ENCODE results near the gene DVL1. TPM values are rescaled to one million over a fixed set of nuclear protein-coding genes. Genes with fewer than 3 reads are reported as not detected.

Gene DVL1
- total and polyA plus RNA-seq, 2 of the 13 experiments (the other 11 are each of a cell fraction or from before 2014, with no cell fraction given) = 30.8 to 60.4 TPM

DNA sequence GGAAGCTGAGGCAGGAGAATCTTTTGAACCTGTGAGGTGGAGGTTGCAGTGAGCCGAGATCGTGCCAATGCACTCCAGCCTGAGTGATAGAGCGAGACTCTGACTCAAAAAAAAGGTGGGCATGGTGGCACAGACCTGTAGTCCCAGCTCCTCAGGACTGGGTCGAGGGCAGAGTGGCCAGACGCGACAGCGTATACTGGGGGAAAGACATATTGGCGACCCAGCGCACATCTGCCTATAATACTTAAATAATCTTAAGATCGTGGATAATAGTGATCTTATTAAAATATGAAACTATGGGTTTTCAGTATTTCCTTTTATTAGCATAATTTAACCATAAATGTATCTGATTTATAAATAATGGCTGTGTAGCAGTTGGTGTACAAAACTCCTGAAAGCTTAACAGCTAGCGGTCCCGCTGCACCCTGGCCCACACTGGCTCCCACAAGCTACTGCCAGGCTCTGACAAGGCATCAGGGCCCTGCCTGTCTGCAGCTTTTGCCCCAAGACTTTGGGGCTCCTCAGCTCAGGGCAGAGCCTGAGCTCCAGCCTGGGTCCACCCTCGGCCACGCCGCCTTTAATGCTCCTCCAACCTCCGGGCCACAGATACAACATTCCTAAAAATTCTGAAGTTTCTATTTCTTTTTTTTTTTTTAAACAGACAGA, 28.5 kb upstream of the DVL1 start:
- no TSS peak for BruUV-seq (replicated peaks)
- H2AFZ ChIP-seq (ENCODE audit: low read length) = no peak overlapping the region
- WGBS (ENCODE audit: low lambda C conversion rate) = 95% methylated on average over 16 of the region's 16 CpGs
- POLR2A ChIA-PET = interaction anchor here (2.5 to 3.2 kb wide), 2 partner anchors 22 to 28 kb away, joined by 15 to 32 read pairs; partner anchors contain the start of genes CCNL2 and MRPL20
- CTCF ChIA-PET (ENCODE audit: low intra/inter-chr PET ratio, low total read pairs) = no interaction called here
- H3K27ac ChIP-seq (ENCODE audit: extremely low read length, insufficient read depth, low read length) = no peak overlapping the region
- H3K4me2 ChIP-seq (ENCODE audit: low read depth, low read length) = no peak overlapping the region
- no peaks in the 10 kb centered on the region for H4K20me1 ChIP-seq (ENCODE audit: insufficient read depth, low read length)
- no peak for FAIRE-seq
- DNase-seq (ENCODE audit: low spot score) = no peak
- H3K27me3 ChIP-seq (ENCODE audit: control insufficient read depth in 1 of 2, insufficient read depth in 2 of 2, low read length in 2 of 2) = no peaks in the 10 kb centered on the region; a peak in 1 of 5 replicates
- no peak overlapping the region for H3K4me3 ChIP-seq (replicated peaks in 1 of 3; ENCODE audit: insufficient read depth in 1 of 3, low read depth in 2 of 3, low read length in 3 of 3)
- no peaks in the 10 kb centered on the region for H3K9me3 ChIP-seq (ENCODE audit: low read length)
- intact Hi-C loops (cut with micrococcal nuclease; ENCODE audit: unreplicated experiment) (loop anchor here (2.0 kb wide), 1 partner anchor 21 kb away; the partner anchor contains the start of gene CCNL2), in situ Hi-C loops (cut with HindIII; ENCODE audit: extremely low pct_ligation_motif_present, low pct_unique_long_range_greater_than_20kb) (no loop called here)
- H3K36me3 ChIP-seq (replicated peaks in 1 of 2; ENCODE audit: control insufficient read depth in 1 of 2, insufficient read depth in 2 of 2, low read length in 2 of 2) = peaks cover 0 to 2% of the 10 kb centered on the region in 2 experiments; a peak in 1 of 5 replicates
- H3K79me2 ChIP-seq (ENCODE audit: insufficient read depth, low read length) = peaks cover 16% of the 10 kb centered on the region
- no peak overlapping the region for H3K9ac ChIP-seq (ENCODE audit: insufficient read depth, low read depth, low read length)
- H3K4me1 ChIP-seq (ENCODE audit: insufficient read depth, low read length) = peaks cover 31% of the 10 kb centered on the region
- no peak for ATAC-seq
- TF ChIP-seq ZNF496 (CRISPR knock-in tag; IDR thresholded peaks at IDR 0.05; ENCODE audit: insufficient replicate concordance) (no peak), DMAP1 (CRISPR knock-in tag; IDR thresholded peaks at IDR 0.05) (no peak), ZNF674 (CRISPR knock-in tag; IDR thresholded peaks at IDR 0.05; ENCODE audit: low read depth) (no peak), ZNF260 (CRISPR knock-in tag; IDR thresholded peaks at IDR 0.05; ENCODE audit: borderline replicate concordance, low read depth) (no peak), ZNF605 (CRISPR knock-in tag; IDR thresholded peaks at IDR 0.05) (no peak), ZNF382 (CRISPR knock-in tag; IDR thresholded peaks at IDR 0.05; ENCODE audit: borderline replicate concordance) (no peak), ZNF33B (CRISPR knock-in tag; IDR thresholded peaks at IDR 0.05) (no peak), NFIB (CRISPR knock-in tag; IDR thresholded peaks at IDR 0.05; ENCODE audit: borderline replicate concordance) (no peak), ZNF589 (CRISPR knock-in tag; conservative IDR thresholded peaks at IDR 0.05) (no peak), PHF5A (CRISPR knock-in tag; IDR thresholded peaks at IDR 0.05; ENCODE audit: low read depth, unreplicated experiment) (no peak), CBFB (CRISPR knock-in tag; IDR thresholded peaks at IDR 0.05) (no peak), RNF2 (conservative IDR thresholded peaks at IDR 0.05; ENCODE audit: low read depth) (no peak), RBAK (CRISPR knock-in tag; IDR thresholded peaks at IDR 0.05) (no peak), ZFP36 (IDR thresholded peaks at IDR 0.05; ENCODE audit: borderline replicate concordance, low read depth, low read length, partially characterized antibody) (no peak), ZNF557 (CRISPR knock-in tag; IDR thresholded peaks at IDR 0.05) (no peak), ZNF598 (CRISPR knock-in tag; IDR thresholded peaks at IDR 0.05; ENCODE audit: borderline replicate concordance) (no peak), JUND (CRISPR knock-in tag; IDR thresholded peaks at IDR 0.05) (no peak)
- TF ChIP-seq, protein P1, sequence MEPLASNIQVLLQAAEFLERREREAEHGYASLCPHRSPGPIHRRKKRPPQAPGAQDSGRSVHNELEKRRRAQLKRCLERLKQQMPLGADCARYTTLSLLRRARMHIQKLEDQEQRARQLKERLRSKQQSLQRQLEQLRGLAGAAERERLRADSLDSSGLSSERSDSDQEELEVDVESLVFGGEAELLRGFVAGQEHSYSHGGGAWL (CRISPR knock-in tag; IDR thresholded peaks at IDR 0.05) = no peak
- TF ChIP-seq, protein P2, sequence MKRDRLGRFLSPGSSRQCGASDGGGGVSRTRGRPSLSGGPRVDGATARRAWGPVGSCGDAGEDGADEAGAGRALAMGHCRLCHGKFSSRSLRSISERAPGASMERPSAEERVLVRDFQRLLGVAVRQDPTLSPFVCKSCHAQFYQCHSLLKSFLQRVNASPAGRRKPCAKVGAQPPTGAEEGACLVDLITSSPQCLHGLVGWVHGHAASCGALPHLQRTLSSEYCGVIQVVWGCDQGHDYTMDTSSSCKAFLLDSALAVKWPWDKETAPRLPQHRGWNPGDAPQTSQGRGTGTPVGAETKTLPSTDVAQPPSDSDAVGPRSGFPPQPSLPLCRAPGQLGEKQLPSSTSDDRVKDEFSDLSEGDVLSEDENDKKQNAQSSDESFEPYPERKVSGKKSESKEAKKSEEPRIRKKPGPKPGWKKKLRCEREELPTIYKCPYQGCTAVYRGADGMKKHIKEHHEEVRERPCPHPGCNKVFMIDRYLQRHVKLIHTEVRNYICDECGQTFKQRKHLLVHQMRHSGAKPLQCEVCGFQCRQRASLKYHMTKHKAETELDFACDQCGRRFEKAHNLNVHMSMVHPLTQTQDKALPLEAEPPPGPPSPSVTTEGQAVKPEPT (CRISPR knock-in tag; IDR thresholded peaks at IDR 0.05; ENCODE audit: low read depth) = no peak

All from HepG2 (cell line).